Astrocyte (in vitro differentiated cells and primary cell): ENCODE data around the gene IQCM.

ENCODE experiments used
- CTCF ChIP-seq: IDR thresholded peaks from 2 replicates; pipeline ENCODE4 v1.5.1; 2011; ENCODE audit warnings: low read depth, mild to moderate bottlenecking, inconsistent platforms, low read length, moderate library complexity; ENCODE audit not compliant: insufficient read depth
- EZH2 ChIP-seq: IDR thresholded peaks from 2 replicates; pipeline ENCODE4 v1.6.1; 2012; ENCODE audit warnings: mild to moderate bottlenecking, low read length, inconsistent platforms; ENCODE audit not compliant: insufficient read depth

GRCh38 chr4:149701435-149702156 lies 114.0 kb downstream of the IQCM start:
- TF ChIP-seq EZH2 (no peak), CTCF (no peak)
